H1 (cell line): ENCODE data around the gene MPST. TPM values are rescaled to one million over a fixed set of nuclear protein-coding genes. Genes with fewer than 3 reads are reported as not detected.

Source experiments
- EGR1 ChIP-seq: IDR thresholded peaks from 2 replicates; pipeline ENCODE4 v1.6.1; 2011; ENCODE audit warnings: low read depth, low read length, borderline replicate concordance
- KDM4A ChIP-seq: IDR thresholded peaks from one replicate; pipeline ENCODE4 v1.7.1; 2012; ENCODE audit warnings: low read depth, mild to moderate bottlenecking, moderate library complexity, low read length, inconsistent platforms; ENCODE audit not compliant: severe bottlenecking
- POU5F1 ChIP-seq: IDR thresholded peaks from 2 replicates; pipeline ENCODE4 v1.6.1; 2011; ENCODE audit warnings: low read depth, mild to moderate bottlenecking, low read length, moderate library complexity
- RFX5 ChIP-seq: IDR thresholded peaks from 2 replicates; pipeline ENCODE4 v1.6.1; 2011; ENCODE audit warnings: low read depth, low read length, improper control_type of control experiment, borderline replicate concordance
- TCF12 ChIP-seq: IDR thresholded peaks from 2 replicates; pipeline ENCODE4 v1.6.1; 2011; ENCODE audit warnings: low read depth, mild to moderate bottlenecking, low read length
- polyA plus RNA-seq, 7 experiments: library from polyadenylated mRNA; depleted of rRNA in 3 of 7; stranded (reverse) in 5 of 7; unstranded in 2 of 7; fragments of >200 nt in 5 of 7; fragments of 200-250 nt in 2 of 7; gene quantifications; 1 replicate in 5 of 7; 2 replicates in 1 of 7; 4 replicates in 1 of 7; pipeline versions ENCODE4 v1.2.1 to v1.2.3, GENCODE V29; 2011 to 2013; ENCODE audit warnings: missing spikeins in 2 of 7, mixed read lengths in 2 of 7
- total RNA-seq: library from RNA; stranded (reverse); fragmentation: NEBNext Ultra II Directional; extraction: Animal tissue kit (Norgen Biotek cat#: 25700); gene quantifications from 2 replicates; pipeline ENCODE4 v1.2.1, GENCODE V29; 2021
- TF ChIP-seq, protein P1 (sequence below): fragments of 300-600 bp; sonication (generic); IDR thresholded peaks from 2 replicates; pipeline ENCODE4 v1.7.1; 2012; ENCODE audit warnings: low read length, moderate library complexity, mild to moderate bottlenecking, inconsistent platforms; ENCODE audit not compliant: insufficient replicate concordance
- TF ChIP-seq, protein P2 (sequence below), 3 experiments: IDR thresholded peaks; 1 replicate in 2 of 3; 2 replicates in 1 of 3; pipeline versions ENCODE4 v1.5.1 to v1.6.1; 2011; ENCODE audit warnings: low read length in 3 of 3, mild to moderate bottlenecking in 3 of 3, inconsistent platforms in 2 of 3, low read depth in 1 of 3, moderate library complexity in 1 of 3; ENCODE audit not compliant: insufficient read depth in 1 of 3; ENCODE audit errors: control extremely low read depth in 1 of 3

MPST gene
- total and polyA plus RNA-seq, 2 of the 8 experiments (the other 6 are each of a cell fraction or from before 2014, with no cell fraction given) = 86.0 to 124 TPM

GRCh38 chr22:37014835-37015586, 4.5 kb upstream of the MPST start (continued):
- TF ChIP-seq, protein P1, sequence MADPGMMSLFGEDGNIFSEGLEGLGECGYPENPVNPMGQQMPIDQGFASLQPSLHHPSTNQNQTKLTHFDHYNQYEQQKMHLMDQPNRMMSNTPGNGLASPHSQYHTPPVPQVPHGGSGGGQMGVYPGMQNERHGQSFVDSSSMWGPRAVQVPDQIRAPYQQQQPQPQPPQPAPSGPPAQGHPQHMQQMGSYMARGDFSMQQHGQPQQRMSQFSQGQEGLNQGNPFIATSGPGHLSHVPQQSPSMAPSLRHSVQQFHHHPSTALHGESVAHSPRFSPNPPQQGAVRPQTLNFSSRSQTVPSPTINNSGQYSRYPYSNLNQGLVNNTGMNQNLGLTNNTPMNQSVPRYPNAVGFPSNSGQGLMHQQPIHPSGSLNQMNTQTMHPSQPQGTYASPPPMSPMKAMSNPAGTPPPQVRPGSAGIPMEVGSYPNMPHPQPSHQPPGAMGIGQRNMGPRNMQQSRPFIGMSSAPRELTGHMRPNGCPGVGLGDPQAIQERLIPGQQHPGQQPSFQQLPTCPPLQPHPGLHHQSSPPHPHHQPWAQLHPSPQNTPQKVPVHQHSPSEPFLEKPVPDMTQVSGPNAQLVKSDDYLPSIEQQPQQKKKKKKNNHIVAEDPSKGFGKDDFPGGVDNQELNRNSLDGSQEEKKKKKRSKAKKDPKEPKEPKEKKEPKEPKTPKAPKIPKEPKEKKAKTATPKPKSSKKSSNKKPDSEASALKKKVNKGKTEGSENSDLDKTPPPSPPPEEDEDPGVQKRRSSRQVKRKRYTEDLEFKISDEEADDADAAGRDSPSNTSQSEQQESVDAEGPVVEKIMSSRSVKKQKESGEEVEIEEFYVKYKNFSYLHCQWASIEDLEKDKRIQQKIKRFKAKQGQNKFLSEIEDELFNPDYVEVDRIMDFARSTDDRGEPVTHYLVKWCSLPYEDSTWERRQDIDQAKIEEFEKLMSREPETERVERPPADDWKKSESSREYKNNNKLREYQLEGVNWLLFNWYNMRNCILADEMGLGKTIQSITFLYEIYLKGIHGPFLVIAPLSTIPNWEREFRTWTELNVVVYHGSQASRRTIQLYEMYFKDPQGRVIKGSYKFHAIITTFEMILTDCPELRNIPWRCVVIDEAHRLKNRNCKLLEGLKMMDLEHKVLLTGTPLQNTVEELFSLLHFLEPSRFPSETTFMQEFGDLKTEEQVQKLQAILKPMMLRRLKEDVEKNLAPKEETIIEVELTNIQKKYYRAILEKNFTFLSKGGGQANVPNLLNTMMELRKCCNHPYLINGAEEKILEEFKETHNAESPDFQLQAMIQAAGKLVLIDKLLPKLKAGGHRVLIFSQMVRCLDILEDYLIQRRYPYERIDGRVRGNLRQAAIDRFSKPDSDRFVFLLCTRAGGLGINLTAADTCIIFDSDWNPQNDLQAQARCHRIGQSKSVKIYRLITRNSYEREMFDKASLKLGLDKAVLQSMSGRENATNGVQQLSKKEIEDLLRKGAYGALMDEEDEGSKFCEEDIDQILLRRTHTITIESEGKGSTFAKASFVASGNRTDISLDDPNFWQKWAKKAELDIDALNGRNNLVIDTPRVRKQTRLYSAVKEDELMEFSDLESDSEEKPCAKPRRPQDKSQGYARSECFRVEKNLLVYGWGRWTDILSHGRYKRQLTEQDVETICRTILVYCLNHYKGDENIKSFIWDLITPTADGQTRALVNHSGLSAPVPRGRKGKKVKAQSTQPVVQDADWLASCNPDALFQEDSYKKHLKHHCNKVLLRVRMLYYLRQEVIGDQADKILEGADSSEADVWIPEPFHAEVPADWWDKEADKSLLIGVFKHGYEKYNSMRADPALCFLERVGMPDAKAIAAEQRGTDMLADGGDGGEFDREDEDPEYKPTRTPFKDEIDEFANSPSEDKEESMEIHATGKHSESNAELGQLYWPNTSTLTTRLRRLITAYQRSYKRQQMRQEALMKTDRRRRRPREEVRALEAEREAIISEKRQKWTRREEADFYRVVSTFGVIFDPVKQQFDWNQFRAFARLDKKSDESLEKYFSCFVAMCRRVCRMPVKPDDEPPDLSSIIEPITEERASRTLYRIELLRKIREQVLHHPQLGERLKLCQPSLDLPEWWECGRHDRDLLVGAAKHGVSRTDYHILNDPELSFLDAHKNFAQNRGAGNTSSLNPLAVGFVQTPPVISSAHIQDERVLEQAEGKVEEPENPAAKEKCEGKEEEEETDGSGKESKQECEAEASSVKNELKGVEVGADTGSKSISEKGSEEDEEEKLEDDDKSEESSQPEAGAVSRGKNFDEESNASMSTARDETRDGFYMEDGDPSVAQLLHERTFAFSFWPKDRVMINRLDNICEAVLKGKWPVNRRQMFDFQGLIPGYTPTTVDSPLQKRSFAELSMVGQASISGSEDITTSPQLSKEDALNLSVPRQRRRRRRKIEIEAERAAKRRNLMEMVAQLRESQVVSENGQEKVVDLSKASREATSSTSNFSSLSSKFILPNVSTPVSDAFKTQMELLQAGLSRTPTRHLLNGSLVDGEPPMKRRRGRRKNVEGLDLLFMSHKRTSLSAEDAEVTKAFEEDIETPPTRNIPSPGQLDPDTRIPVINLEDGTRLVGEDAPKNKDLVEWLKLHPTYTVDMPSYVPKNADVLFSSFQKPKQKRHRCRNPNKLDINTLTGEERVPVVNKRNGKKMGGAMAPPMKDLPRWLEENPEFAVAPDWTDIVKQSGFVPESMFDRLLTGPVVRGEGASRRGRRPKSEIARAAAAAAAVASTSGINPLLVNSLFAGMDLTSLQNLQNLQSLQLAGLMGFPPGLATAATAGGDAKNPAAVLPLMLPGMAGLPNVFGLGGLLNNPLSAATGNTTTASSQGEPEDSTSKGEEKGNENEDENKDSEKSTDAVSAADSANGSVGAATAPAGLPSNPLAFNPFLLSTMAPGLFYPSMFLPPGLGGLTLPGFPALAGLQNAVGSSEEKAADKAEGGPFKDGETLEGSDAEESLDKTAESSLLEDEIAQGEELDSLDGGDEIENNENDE = no peak
- TF ChIP-seq RFX5 = no peak
- TF ChIP-seq EGR1 = no peak
- no peak for TF ChIP-seq KDM4A
- TF ChIP-seq, protein P2, sequence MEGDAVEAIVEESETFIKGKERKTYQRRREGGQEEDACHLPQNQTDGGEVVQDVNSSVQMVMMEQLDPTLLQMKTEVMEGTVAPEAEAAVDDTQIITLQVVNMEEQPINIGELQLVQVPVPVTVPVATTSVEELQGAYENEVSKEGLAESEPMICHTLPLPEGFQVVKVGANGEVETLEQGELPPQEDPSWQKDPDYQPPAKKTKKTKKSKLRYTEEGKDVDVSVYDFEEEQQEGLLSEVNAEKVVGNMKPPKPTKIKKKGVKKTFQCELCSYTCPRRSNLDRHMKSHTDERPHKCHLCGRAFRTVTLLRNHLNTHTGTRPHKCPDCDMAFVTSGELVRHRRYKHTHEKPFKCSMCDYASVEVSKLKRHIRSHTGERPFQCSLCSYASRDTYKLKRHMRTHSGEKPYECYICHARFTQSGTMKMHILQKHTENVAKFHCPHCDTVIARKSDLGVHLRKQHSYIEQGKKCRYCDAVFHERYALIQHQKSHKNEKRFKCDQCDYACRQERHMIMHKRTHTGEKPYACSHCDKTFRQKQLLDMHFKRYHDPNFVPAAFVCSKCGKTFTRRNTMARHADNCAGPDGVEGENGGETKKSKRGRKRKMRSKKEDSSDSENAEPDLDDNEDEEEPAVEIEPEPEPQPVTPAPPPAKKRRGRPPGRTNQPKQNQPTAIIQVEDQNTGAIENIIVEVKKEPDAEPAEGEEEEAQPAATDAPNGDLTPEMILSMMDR (IDR thresholded peaks at IDR 0.05; ENCODE audit: control extremely low read depth in 1 of 3, insufficient read depth in 1 of 3, low read depth in 1 of 3, low read length in 3 of 3) = no peak
- TF ChIP-seq POU5F1 = no peak
- TF ChIP-seq TCF12 = no peak
